HG03103 (cell line): Measurements from ENCODE around the gene MTUS2.
"Not testable (repeated sequence)": the region's sequence is repeated elsewhere in the genome, so short reads cannot be mapped to it uniquely, and the experiment has no call there.

Experiments used
- ATAC-seq: cut with Tn5 transposase; IDR thresholded peaks from one replicate; pipeline ENCODE4 v1.9.1; 2021; ENCODE audit warnings: low read depth; ENCODE audit not compliant: unreplicated experiment

Gene MTUS2

DNA sequence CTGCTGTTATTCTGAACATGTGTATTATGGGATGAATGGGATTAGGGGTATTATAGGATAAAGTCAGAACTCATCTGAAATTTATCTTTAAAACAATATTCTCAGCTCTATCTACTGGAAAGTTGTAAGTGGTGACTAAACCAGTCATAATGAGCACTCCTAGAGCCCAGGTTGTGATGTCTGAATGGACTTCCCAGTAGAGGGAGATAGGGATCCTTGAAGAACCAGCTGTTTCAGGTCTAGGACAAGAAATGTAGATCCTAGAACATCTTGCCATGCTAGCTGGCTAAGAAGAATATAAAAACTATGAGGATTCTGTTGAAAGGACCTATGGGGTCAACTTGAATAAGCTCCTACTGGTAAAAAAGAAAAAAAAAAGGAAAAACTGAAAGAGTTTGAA is 464.6 kb downstream of the MTUS2 start:
- ATAC-seq: no peak

DNA sequence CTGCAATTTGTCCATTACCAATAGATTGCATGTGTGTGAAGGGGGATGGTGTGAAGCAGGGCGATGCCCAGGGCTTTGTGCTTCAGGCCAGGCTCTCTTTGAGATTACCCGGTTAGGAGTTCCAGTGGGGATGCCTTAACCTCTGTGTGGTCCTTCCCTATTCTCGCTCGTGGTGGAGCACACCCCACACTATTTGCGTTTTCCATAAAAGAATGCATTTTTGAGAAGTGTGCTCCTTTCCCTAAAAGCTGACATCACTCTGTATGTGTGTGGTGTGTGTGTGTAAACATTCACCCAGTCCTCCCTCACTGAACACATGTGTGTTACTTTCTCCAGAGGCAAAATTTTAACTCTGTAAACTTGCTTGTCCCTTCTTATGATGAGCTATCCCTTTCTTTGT is 467.1 kb downstream of the MTUS2 start:
- no peak for ATAC-seq

DNA sequence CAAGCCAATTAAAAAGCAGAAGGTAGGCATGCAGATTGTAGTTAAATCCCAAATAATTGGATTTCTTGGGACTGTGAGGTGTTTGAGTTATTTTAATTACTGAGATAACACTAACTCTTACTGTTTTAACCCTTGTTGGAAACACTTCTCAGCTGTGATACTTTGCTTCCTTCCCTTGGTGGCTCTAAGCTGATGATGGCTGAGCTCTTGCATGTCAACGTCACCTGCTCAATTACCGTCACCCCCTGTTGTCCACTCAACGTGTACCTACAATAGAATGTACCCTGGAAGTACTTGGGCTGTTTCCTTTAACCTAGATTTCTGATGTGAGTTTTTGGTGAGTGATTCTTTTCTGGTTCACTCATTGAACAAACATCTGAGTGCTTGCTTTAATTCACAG is 471.9 kb downstream of the MTUS2 start:
- ATAC-seq: no peak

DNA sequence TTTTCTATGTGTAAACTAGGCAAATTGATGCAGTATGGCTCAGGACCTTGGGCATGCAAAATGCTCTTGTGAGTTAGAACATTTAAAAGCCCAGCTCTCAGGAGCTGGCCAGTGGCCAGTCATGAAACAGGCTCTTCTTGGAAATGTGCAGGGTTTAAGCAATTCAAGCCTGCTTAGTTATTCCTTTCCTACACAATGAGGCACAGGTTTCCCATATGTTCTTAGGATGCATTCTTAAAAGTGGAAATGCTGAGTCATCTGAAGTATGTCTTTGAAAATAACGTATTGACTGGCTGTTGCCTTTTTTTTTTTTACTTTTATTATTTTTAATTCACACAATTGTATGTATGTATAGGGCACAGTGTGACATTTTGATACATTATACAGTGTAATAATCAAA is 474.7 kb downstream of the MTUS2 start:
- ATAC-seq: no peak

DNA sequence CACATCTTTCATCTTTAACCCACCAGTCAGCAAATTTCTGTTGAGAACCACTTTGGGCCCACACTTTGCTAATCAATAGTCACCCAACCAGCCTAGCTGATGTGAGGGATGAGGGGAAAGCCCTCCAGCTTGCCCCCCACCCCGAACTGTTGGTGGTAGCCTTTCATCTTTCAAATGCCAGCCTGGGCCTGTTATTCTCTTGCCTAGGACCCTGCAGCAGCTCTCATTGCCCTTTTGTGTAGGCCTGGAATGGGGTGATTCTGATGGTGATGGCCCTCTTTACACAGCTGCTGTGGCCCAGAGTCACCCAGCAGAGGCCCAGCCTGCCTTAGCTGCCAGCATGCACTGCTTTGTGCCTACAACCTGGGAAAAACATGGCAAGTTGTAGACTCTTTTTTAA is 480.9 kb downstream of the MTUS2 start:
- no peak for ATAC-seq

DNA sequence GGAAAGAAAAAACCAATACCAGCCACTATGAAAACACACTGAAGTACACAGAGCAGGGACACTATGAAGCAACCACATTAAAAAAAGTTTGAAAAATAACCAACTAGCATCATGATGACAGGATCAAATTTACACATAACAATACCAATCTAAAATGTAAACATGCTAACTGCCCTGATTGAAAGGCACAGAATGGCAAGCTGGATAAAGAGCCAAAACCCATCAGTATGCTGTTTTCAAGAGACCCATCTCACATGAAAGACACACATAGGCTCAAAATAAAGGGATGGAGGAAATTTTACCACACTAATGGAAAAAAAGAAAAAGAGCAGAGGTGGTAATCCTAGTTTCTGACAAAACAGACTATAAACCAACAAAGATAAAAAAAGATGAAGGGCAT is 484.0 kb downstream of the MTUS2 start:
- no peak for ATAC-seq

DNA sequence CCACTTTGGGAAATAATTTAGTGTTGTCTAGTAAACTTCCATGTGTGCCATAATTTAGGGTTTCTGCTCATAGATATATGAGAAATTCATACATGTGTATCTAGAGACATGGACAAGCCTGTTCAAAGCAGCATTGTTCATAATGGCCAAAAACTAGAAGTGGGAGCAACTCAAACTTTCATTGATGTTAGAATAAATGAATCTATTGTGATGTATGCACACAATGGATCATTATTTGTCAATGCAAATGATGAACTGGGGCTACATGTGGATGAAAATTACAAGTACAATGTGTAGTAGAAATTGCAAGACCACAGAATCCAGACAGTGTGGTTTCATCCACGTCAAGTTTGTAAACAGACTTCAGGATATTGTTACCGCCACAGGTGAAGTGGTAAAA is 490.7 kb downstream of the MTUS2 start:
- ATAC-seq: no peak

DNA sequence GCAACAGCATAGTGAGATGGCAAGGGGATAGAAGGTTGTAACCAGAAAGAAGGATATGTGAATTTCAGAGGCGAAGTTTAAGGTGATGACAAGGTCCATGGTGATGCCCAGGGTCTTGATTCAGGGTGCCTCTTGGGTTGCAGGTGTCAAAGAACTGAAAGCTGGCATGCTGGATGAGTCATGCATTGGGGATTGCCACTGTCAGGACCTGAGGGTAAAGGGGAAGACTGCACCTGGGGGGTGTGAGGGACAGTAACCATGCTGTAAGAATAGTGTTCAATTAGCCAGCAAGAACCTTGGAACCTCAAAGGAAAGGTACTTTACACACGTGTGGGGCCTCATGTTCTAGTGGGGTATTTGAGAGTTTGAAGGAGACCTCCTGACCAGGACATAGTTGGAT is 495.7 kb downstream of the MTUS2 start:
- no peak for ATAC-seq

DNA sequence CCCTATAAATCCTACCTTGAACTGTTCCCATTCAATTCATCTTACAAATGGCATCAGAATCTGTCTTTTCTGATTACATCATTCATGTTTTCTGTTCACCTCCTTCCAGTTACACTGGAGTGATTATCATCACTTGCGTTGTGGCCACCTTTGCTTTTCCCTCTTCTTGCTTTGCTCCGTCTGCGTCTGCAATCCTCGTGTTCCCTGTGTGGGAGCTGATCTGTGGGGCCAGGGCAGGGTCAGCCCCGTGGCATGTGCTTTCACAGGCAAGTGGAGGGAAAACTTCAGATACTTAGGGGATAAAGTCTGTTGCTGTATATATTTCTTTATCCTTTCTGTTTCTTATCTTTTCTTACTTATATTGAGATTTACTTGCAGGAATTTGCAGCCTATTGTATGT is 497.7 kb downstream of the MTUS2 start:
- no peak for ATAC-seq

DNA sequence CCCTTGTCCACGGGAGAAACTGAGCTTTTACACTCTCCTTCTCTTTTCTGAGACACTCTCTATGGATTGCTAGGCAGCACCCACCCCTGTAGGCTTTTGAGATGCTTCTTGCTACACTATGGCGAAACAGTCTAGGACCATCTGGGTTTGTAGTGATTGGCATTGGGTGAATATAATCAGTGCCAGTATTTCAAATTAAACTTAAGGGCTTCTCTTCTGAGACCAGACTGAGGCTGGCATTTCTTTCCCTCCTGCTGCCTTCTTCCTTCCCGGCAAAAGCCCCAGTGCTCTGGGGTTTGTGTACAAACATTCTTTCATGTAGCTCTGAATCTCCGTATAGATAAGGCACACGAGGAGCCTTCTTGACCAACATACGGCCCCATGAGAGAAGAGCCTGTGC is 498.6 kb downstream of the MTUS2 start:
- ATAC-seq: no peak

DNA sequence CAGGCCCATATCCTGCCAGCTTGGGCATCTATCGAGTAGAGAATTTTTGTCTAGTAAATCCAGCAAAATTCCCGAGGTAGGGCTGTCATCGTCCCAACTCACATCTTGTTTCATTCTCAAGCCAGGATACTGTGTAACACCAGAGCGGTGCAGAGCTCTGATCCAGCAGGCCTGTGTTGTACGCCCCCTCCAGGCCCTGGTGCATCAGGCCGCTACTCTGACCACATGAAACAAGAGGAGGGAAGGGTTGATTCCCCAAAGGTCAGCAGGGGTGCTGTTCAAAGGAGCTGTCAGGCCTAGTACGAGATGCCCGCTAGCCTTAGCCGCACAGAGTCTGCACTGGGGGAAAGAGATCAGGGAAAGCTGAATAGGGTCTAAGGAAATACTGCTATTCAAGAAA is 499.3 kb downstream of the MTUS2 start:
- ATAC-seq: no peak

DNA sequence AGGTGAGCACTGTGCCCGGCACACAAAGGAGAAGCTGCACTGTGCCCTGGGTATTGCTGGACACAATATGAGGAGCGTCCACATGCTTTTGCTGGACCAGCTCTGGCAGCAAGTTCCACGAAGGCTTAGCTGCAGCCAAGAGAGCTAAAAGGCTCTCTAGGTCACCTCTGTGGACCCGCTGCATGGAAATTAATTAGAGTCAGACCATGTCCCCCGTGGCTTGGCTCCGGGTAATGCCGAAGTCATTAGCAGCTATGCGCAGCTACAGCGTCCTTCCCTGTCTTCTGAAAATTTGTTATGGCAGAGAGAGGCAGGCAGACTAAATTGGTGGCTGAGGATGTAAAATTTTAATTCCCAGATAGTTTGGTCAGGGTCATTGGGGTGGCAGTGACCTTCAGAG is 503.8 kb downstream of the MTUS2 start:
- no peak for ATAC-seq

DNA sequence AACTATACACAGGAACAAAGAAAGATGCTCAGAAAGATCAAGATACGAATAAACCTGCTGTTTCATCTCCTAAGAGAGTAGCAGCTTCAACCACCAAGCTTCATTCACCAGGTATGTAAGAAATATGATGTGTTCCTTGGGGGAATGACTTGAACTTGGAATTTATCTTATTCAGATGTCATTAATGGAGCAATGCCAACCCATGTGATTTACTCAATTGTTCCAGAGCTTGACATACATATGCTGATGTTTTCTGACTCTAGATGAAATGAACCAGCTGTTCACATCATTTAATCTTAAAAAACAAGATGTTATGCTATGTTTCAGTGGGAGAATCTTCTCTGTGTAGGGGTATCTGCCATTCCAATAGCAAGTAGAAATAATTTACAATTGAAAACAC is 504.5 kb downstream of the MTUS2 start:
- no peak for ATAC-seq

DNA sequence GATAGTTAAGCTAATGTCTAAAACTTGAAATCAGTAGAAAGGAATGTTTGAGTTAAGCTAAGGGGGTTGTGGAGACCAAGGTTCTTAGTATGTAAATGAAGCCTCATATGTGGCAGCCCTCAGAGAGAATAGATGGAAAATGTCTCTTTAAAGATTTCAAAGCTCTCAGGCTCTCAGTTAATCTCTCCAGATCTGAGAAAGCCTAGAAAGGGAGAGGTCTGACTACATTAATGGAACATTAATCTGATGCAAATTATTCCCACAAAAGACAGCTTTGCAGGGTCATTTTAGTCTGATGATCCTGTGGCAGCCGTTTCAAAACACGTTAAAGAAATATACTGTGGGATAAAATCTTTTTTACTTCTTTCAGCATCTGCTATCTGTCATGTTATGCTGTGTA is 508.4 kb downstream of the MTUS2 start:
- no peak for ATAC-seq

DNA sequence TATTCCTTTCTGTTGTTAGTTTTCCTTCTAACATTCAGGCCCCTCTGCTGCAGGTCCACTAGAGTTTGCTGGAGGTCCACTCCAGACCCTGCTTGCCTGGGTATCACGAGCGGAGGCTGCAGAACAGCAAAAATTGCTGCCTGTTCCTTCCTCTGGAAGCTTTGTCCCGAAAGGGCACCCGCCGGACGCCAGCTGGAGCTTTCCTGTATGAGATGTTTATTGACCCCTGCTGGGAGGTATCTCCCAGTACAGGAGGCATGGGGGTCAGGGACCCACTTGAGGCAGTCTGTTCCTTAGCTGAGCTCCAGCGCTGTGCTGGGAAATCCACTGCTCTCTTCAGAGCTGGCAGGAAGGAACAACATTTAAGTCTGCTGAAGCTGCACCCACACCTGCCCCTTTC is 516.2 kb downstream of the MTUS2 start:
- no peak for ATAC-seq

DNA sequence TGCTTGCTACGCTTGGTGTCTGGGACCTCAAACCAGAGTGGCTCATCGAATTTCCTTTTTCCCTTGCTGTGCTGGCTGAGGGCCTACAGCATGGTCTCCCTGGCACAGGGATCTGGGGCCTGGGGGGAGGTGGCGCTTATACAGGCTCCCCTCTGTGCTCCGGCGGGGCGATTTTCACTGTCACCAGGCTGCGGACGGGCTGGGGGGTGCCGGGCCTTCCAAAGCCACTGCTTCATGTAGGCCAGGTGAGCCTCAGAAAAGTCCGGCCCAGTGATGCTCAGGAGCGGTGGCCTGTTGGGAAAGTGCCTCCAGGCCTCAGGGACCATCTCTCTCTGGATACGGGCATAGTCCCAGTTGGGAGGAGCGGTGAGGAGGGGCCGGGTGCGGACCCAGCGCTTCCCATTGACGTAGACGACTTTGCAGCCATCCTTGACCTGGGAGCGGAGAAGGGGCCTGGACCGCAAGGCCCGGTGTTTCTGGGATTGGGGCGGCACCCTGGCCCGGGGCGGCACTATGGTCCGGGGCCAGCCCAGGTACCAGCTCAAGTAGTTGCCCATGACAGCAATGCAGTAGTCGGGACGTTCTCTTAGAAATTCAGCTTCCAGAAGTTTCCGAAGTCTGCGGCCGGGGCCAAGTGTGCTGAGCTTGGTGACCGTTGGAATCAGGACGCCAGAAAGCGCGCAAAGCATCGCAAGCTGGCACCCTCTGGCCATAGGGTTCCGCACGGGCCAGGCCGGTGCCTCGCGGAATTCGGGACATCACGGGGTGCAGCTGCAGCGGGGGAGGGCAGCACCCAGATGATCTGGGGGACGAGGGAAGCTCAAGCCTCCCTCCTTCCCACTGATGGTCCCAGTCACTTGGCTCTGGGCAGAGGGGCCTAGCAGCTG is 519.5 kb downstream of the MTUS2 start:
- ATAC-seq: no peak

DNA sequence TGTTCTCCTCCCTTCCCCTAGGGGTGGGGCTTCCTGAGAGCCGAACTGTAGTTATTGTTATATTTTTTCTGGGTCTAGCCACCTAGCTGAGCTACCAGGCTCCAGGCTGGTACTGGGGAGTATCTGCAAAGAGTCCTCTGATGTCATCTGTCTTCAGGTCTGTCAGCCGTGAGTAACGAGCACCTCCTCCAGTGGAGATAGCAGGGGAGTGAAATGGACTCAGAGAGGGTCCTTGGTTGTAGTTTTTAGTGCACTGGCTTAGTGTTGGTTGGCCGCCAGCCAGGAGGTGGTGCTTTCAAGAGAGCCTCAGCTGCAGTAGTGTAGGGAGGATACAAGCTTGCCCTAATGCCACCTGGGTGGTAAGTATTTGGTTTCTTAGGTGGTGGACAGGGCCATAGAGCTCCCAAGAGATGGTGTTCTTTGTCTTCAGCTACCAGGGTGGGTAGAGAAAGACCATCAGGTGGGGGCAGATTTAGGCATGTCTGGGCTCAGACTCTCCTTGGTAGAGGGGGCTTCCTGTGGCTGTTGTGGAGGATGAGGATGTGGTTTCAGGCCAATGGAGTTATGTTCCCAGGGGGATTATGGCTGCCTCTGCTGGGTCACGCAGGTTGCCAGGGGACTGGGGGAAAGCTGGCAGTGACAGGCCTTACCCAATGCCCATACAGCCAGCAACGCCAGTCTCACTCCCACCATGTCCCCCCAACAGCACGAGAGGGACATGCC is 525.9 kb downstream of the MTUS2 start:
- ATAC-seq: not testable (repeated sequence)

DNA sequence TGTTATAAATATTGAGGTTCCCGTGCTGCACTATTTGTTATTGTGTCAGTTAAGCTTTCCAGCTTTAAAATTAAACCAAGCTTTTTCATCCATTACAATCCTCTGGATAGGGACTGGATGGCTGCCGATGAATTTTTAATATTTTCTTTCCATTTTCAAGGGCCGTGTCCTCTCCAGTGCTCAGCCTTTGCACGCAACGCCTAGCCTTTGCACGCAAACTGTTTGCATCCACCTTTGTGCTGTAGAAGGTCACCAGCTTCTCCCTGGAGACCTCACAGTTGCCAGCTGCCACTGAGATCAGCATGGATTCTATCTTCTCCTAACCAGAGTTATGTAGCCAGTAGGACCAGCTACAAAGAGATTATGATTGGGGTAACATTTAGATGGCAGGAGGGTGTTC is 534.9 kb downstream of the MTUS2 start:
- no peak for ATAC-seq

DNA sequence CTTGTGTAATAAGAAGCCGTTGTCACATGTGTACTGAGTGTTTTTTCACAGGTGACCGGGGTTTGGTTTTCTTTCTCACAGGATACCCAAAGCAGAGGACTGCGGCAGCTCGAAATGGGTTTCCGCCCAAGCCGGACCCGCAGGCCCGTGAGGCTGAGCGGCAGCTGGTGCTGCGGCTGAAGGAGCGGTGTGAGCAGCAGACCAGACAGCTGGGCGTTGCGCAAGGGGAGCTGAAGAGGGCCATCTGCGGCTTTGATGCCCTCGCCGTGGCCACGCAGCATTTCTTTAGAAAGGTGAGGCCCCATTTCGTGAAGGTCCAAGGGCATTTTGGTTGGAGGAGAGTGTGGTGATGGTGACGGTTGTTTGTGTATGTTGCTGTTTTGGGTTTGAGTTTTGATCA is 539.0 kb downstream of the MTUS2 start:
- no peak for ATAC-seq

DNA sequence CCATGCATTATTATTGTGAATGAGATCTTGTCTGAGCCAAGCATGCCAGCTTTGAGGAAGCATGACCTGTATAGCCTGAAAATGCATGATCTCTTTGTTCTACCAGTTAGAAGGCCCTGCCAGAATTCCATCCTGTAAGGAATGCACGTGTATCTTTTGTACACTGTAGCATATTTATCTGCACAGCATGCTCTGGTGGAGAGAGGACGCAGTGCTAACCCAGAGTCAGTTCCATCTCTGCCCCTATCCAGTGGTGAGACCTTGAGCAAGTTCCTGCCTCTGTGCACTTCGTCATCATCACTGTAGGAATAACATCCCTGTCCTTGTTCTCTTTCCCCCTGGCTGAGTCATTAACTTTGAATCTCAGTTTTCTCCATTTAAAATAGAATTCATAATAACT is 541.6 kb downstream of the MTUS2 start:
- ATAC-seq: no peak

DNA sequence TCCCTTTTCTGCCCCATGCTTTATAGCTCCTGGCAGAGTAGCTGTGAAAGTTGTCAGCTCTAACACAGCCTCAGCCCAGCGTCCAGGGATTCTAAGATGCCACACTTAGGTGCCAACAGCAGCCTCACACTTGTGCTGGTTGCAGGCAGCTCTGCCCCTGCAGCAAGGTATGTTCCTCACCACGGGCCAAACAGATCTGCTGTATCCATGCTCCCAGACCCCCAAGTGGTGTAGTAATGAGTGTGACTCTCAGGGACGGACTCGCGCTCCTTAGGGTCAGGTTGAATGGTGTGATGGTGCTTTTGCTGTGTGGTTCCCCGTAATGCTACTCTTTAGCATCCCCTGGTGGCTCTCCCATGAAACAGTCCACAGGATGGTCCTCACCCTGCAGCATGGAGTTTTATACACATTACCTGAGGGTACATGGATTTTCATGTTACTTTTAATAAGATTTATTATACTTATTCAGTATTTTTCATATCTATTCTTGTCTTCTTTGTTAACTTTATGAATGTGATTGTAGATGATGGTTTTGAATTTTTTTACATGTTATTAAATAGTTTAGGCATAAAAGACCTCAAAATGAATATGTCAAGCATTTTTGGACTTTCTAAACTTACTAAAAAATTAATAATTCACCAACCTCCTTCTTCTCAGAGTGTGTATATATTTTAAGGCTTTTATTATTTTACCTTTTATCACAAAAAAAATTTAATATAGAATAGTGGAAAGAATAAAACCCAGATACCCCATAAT is 542.9 kb downstream of the MTUS2 start:
- peak; percentile 95 for ATAC-seq
